Skeletal muscle tissue (tissue), 4 donors: ENCODE measurements around the gene ST7. TPM values are rescaled to one million over a fixed set of nuclear protein-coding genes. Genes with fewer than 3 reads are reported as not detected.

ENCODE experiments used
- H3K27ac ChIP-seq: one replicate; pipeline ENCODE4 v1.7.0; 2013; ENCODE audit warnings: mild to moderate bottlenecking, low read depth, low read length, inconsistent platforms
- H3K27me3 ChIP-seq, 3 donors: one replicate each; pipeline ENCODE4 v1.7.0; 2013; ENCODE audit warnings: low read length in 3 of 3; ENCODE audit not compliant: control insufficient read depth in 3 of 3, insufficient read depth in 3 of 3
- H3K36me3 ChIP-seq, 3 donors: one replicate each; pipeline ENCODE4 v1.7.0; 2013; ENCODE audit warnings: low read length in 3 of 3; ENCODE audit not compliant: control insufficient read depth in 3 of 3, insufficient read depth in 3 of 3
- H3K4me1 ChIP-seq, 3 donors: one replicate each; pipeline ENCODE4 v1.7.0; 2013; ENCODE audit warnings: low read length in 3 of 3, mild to moderate bottlenecking in 3 of 3; ENCODE audit not compliant: control insufficient read depth in 3 of 3, insufficient read depth in 3 of 3
- H3K4me3 ChIP-seq, 3 donors: one replicate each; pipeline ENCODE4 v1.7.0; 2013; ENCODE audit warnings: low read length in 3 of 3
- H3K9ac ChIP-seq, 3 donors: one replicate each; pipeline ENCODE4 v1.7.0; 2013; ENCODE audit warnings: low read length in 3 of 3, mild to moderate bottlenecking in 3 of 3, moderate library complexity in 2 of 3, low read depth in 1 of 3
- H3K9me3 ChIP-seq, 3 donors: one replicate each; pipeline ENCODE4 v1.7.0; 2013; ENCODE audit warnings: low read length in 3 of 3; ENCODE audit not compliant: control insufficient read depth in 3 of 3
- total RNA-seq: library from RNA; depleted of rRNA; stranded (reverse); fragments of >200 nt; gene quantifications from one replicate; pipeline ENCODE4 v1.2.3, GENCODE V29; 2014
- donor health status: Osteomylitis.

The ST7 gene
- total RNA-seq, 1 donor from 2014 or later: 23.0 TPM

GRCh38 chr7:116949941-116950801, 3.1 kb upstream of the ST7 start:
- H3K9ac ChIP-seq: no peak overlapping the region
- no peaks in the 10 kb centered on the region for H3K27me3 ChIP-seq
- no peaks in the 10 kb centered on the region for H3K9me3 ChIP-seq
- H3K4me3 ChIP-seq: no peak overlapping the region
- no peak overlapping the region for H3K27ac ChIP-seq
- peaks cover 8 to 14% (median 12%) of the 10 kb centered on the region in 3 donors for H3K4me1 ChIP-seq
- no peaks in the 10 kb centered on the region for H3K36me3 ChIP-seq

- Histone ChIP-seq H3K27me3 (no peaks in the 10 kb centered on the region), H3K9ac (no peak overlapping the region), H3K4me1 (peaks cover 13 to 21% (median 14%) of the 10 kb centered on the region in 3 donors), H3K36me3 (no peaks in the 10 kb centered on the region), H3K4me3 (no peak overlapping the region), H3K27ac (no peak overlapping the region), H3K9me3 (no peaks in the 10 kb centered on the region)
These were observed 2.4 kb upstream of the ST7 start for GRCh38 chr7:116950889-116951351.

GRCh38 chr7:116951366-116952292, 1.7 kb upstream of the ST7 start:
- Histone ChIP-seq H3K36me3 (no peaks in the 10 kb centered on the region), H3K4me1 (peaks cover 18 to 27% (median 19%) of the 10 kb centered on the region in 3 donors), H3K27ac (no peak overlapping the region), H3K27me3 (no peaks in the 10 kb centered on the region), H3K9ac (no peak overlapping the region), H3K9me3 (no peaks in the 10 kb centered on the region), H3K4me3 (peak overlapping the region in 1 of 3 donors; percentile 1)

- peak overlapping the region; percentile 92 to 97 (median 97) for H3K9ac ChIP-seq
- peak overlapping the region; percentile 98 for H3K27ac ChIP-seq
- H3K27me3 ChIP-seq: no peaks in the 10 kb centered on the region
- H3K9me3 ChIP-seq: no peaks in the 10 kb centered on the region
- H3K4me1 ChIP-seq: peaks cover 18 to 27% (median 19%) of the 10 kb centered on the region in 3 donors
- H3K36me3 ChIP-seq: no peaks in the 10 kb centered on the region
- H3K4me3 ChIP-seq: peak overlapping the region; percentile 93 to 97 (median 95)
These were observed 498 bp upstream of the ST7 start for GRCh38 chr7:116952635-116953371.

GRCh38 chr7:116953906-116954838, 871 bp downstream of the ST7 start:
- Histone ChIP-seq H3K27me3 (no peaks in the 10 kb centered on the region), H3K9me3 (no peaks in the 10 kb centered on the region), H3K36me3 (no peaks in the 10 kb centered on the region), H3K9ac (peak overlapping the region; percentile 95 to 97 (median 96)), H3K4me3 (peak overlapping the region; percentile 85 to 94 (median 93)), H3K4me1 (peaks cover 18 to 27% (median 19%) of the 10 kb centered on the region in 3 donors), H3K27ac (peak overlapping the region; percentile 98)

- Histone ChIP-seq H3K27ac (peak overlapping the region; percentile 98), H3K36me3 (no peaks in the 10 kb centered on the region), H3K4me3 (peak overlapping the region; percentile 85 to 94 (median 93))
These were observed 2.0 kb downstream of the ST7 start for GRCh38 chr7:116955340-116955739.

GRCh38 chr7:116955801-116956476, 2.6 kb downstream of the ST7 start:
- Histone ChIP-seq H3K36me3 (no peaks in the 10 kb centered on the region), H3K27me3 (no peaks in the 10 kb centered on the region), H3K27ac (peak overlapping the region; percentile 48), H3K4me3 (no peak overlapping the region), H3K9me3 (no peaks in the 10 kb centered on the region), H3K4me1 (peaks cover 18 to 27% (median 19%) of the 10 kb centered on the region in 3 donors), H3K9ac (peak overlapping the region in 1 of 3 donors; percentile 27)

More at GRCh38 chr7:116955340-116955739, 2.0 kb downstream of the ST7 start:
- Histone ChIP-seq H3K27me3 (no peaks in the 10 kb centered on the region), H3K9me3 (no peaks in the 10 kb centered on the region), H3K4me1 (peaks cover 18 to 27% (median 19%) of the 10 kb centered on the region in 3 donors), H3K9ac (peak overlapping the region; percentile 95 to 97 (median 96))

GRCh38 chr7:116956477-116956804, 3.1 kb downstream of the ST7 start:
- H3K27me3 ChIP-seq: no peaks in the 10 kb centered on the region
- H3K4me1 ChIP-seq: peaks cover 18 to 27% (median 19%) of the 10 kb centered on the region in 3 donors
- no peaks in the 10 kb centered on the region for H3K36me3 ChIP-seq
- no peak overlapping the region for H3K4me3 ChIP-seq
- H3K27ac ChIP-seq: peak overlapping the region; percentile 48
- peak overlapping the region in 1 of 3 donors; percentile 27 for H3K9ac ChIP-seq
- no peaks in the 10 kb centered on the region for H3K9me3 ChIP-seq
